GM18508 (cell line): ENCODE results near the gene INCENP.

ENCODE experiments used
- ATAC-seq: cut with Tn5 transposase; IDR thresholded peaks from one replicate; pipeline ENCODE4 v1.9.1; 2021; ENCODE audit warnings: moderate number of reproducible peaks; ENCODE audit not compliant: insufficient read depth, unreplicated experiment

INCENP gene

DNA sequence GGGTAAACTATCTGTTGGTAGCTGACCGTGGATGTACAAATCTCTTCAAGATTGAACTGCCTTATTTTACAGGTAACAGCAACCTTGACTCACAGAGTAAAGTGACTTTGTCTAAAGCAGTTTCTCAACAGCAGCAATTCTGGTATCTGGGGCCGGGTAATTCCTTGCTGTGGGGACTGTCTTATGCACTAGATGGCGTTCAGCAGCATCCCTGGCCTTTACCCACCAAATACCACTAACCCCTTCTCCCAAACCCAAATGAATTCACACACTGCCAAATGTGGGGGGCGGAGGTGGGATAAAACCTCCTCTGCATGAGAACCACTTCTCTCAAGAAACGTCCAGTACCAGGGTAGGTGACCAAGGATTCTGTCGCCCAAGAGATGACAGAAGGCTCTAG, 1.7 kb upstream of the INCENP start:
- no peak for ATAC-seq

DNA sequence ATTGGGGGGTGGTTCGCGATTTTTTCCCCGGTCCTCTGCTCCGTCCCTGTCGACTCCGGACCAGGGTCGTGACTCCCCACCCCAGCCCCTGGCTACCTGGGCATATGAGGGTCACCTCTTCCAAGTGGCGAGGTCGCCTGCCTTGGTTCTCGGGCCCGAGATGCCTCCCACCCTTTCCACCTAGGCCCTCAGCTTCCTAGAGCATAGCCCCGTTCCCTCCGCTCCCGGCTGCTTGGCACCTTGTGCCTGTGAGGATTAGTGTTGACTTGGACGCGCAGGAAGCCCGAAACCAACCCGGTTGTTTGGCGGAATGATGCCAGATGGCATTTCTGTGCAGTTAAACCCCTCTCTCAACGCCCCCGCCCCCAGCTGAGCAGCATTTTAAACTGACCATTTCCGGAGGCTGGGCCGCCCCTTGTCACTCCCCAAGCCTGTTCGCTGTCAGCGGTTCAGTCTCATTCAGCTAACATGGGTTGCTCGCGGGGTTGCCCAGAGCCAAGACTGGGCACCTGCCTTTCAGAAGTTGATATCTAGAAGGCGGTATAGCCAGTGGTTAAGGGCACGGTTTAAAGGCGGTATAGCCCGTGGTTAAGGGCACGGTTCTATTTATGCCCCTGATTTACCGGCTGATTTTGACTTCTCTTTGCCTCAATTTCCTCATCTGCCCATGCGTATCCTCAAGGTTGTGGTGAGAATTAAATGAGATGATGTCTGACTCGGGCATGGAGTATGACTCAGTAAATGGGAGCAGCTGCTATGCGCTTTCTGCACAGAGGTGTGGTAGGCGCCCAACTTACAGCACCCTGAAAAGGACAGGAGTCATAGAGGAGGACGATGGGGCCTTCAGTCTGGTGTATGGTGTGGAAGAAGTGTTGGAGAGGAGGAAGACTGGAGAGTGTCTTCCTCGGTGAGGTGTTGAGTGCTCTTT, 639 bp downstream of the INCENP start:
- ATAC-seq: no peak

DNA sequence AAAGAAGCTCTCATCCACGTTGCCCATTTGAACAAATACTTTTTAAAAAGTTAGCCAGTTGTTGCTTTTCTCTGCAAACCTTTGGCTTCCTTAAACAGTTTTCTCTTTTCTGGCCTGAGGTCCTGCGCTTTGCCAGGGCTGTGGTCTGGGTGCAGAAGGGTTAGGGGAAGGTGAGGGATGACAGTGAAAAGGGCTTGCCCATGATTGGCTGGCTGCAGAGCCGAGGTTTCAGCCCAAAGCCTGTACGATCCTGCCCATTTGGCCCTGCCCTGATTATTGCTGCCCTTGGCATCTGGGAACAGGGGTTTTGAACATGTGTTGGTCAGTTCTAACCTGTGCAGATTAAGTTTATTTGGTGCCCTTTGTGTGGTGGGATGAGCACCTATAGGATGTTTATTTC, 1.5 kb downstream of the INCENP start:
- ATAC-seq: no peak

DNA sequence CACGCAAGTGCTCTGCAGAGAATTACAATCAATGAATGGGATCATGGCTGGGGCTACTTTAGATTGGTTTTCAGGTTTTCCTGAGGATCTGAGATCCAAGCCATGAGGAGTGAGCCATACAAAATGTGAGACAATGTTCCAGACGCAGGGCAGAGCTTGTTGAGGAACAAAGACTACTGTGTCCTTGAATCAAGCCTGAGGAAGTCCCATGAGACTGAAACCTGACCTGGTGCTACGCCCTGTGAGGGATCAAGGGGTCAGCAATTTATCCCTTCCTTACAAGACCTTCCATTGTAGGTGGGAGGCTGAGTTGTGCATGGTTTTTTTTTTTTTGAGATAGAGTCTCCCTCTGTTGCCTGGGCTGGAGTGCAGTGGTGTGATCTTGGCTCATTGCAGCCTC, 2.1 kb downstream of the INCENP start:
- no peak for ATAC-seq

DNA sequence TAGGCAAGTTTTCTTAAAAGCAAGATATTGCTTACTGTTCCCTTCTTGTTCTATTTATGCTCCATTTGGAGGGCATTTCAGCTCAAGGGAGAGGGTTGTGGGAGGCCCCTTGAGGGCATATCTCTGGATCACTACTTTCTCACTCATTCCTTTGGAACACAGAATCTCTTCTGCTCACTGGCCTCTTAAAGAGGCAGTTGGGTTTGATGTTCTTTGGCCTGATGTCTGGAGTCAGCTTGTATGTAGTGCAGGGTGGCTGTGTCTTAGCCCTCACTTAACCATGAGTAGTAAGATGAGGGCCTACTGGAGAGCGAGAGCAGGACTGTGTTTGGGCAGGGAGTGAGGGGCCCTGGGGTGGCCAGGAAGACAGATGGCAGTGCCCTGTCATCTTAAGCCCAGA, 3.6 kb downstream of the INCENP start:
- no peak for ATAC-seq

DNA sequence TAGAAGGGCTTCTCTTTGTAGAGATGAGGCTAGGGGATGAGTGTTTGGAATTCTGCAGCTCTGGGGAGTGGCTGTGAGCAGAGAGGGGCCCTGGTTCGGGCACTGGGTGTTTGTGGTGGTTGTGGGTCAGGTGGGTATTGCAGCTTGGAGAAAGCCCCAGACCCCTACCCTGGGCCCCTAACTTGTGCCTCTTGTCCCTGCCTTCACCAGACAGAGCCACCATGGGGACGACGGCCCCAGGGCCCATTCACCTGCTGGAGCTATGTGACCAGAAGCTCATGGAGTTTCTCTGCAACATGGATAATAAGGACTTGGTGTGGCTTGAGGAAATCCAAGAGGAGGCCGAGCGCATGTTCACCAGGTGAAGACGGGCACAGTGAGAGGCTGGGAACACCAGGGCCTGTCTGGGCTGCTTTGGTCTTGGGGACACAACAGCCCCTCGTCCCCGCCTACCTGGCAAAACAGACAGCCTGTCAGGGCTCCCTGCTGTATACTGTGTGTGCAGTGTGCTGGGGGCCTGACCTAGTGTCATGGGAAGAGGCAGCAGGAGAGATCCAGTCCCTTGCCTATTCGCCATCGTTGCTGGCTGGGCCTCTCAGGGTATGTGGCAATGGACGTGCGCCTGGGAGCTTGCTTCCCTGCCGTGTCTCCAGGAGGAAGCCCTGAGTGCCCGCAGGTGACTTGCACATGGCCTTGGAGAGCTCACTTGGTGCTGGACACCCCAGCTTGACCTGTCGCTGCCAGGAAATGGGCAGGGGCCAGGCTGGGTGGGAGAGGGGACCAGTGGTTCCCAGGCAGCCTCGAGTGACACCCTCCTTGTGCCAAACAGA, 4.3 kb downstream of the INCENP start:
- no peak for ATAC-seq

DNA sequence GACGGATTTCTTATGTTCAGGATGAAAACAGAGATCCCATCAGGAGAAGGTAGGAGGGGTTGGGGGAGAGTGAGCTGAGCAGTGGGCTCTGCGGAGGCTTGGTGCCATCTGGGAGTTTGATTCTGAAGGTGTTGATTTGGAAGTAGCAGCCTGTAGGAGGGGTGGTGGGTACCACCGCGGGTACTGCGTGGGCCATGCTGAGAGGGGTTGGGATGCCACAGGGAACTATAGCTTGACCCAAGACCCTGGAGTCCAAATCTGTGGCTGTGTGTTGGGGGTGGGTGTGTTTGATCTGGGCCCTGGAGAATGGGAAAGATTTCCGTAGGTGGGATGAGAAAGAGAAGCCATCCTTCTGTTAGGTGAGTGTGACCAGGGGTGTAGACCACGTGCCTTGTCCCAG, 5.0 kb downstream of the INCENP start:
- ATAC-seq: no peak

DNA sequence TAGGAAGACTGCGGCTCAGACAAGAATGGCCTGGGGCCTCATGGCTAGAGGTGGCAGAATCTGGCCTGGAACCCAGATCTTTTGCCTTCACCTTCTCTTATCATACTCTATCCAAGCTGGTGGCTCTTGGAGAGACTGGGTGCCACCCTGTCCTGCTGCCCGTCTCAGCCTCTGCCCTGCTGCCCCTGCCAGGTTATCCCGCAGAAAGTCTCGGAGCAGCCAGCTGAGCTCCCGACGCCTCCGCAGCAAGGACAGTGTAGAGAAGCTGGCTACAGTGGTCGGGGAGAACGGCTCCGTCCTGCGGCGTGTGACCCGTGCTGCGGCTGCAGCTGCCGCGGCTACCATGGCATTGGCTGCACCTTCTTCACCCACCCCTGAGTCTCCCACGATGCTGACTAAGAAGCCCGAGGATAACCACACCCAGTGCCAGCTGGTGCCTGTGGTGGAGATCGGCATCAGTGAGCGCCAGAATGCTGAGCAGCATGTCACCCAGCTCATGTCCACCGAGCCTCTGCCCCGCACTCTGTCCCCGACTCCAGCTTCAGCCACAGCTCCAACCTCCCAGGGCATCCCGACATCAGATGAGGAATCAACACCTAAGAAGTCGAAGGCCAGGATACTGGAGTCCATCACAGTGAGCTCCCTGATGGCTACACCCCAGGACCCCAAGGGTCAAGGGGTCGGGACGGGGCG, 5.9 kb downstream of the INCENP start:
- ATAC-seq: no peak

DNA sequence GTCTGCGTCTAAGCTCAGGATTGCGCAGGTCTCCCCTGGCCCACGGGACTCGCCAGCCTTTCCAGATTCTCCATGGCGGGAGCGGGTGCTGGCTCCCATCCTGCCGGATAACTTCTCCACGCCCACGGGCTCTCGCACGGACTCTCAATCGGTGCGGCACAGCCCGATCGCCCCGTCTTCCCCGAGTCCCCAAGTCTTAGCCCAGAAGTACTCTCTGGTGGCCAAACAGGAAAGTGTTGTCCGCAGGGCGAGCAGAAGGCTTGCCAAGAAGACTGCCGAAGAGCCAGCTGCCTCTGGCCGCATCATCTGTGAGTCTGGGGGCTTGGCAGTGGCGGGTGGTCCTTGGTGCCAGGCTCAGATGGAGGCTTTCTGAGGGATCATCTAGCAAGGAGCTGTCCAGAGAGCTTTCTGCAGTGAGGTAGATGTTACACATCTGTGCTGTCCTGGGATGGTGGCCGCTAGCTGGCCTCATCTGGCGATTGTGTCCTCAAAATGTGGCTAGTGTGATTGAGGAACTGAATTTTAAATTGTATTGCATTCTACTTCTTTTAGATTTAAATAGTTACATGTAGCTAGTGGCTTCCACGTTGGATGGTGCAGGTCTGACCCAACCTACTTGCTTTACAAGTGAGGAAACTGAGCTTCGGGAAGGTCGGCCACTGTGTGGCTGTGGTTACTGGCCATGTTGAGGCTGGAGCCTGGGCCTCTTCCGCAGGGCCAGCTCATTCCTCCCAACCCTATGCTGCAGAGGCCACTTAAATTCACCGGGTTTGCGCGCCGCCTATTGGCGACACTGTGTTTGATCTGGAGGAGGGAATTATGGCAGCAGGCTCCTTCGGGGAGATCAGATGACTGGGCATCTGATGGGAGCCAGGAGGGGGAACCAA, 6.7 kb downstream of the INCENP start:
- ATAC-seq: no peak

DNA sequence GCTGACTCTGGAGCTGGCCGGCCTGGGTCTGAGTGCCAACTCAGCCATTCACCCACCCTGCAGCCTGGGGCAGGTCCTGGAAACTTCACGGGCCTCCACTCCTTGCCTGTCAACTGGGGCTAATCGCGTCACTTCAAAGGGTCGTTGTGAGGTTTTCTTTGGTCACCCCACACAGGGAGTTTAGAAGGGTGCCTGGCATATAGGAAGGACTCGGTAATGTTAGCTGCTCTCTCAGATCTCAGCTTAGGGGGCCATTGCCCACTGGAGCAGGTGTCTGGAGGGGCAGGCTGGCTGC, 7.3 kb downstream of the INCENP start:
- no peak for ATAC-seq

DNA sequence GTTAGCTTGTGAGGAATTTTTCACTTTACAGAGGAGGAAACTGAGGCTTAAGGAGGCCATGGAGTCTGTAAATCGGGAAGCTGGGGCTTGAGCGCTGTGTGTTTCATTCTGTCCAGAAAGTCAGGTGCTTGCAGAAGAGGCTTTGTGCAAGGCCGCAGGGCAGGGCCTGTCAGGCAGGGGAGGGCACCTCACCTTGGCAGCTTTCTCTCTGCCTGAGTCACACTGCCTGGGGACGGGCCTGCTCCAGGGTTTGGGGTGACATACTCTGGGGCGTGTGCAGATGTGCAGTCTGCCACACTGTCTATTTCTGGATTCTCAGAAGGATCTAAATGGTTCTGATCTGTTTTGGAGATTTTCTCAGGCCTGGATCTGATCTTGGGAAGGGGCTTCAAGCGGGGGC, 8.4 kb downstream of the INCENP start:
- no peak for ATAC-seq

DNA sequence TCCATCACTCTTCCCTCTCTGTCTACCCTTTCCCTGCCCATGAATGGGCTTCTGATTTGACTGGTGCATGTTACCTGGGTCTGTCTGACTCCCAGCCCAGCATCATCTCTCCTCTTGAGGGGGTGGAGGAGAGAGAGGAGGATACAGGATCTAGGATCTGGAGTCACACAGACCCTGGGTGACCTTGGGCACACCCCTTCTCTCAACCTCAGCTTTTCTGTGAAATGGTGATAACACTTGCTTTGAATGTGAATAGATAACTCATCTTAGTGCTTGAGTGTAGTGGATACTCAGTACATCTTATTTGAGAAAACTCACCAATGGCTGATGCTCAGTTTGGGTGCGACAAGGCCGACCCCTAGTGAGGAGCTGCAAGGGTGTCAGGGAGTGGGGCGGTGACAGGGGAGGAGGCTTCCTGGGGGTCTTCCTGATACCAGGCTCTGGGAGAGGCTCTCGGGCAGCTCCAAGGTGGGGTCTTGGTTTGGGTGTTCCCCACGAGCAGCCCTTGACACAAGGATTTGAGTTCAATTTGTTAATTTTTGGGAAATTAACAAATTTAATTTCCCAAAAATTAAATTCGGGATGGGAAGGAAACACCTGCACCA, 9.0 kb downstream of the INCENP start:
- no peak for ATAC-seq

DNA sequence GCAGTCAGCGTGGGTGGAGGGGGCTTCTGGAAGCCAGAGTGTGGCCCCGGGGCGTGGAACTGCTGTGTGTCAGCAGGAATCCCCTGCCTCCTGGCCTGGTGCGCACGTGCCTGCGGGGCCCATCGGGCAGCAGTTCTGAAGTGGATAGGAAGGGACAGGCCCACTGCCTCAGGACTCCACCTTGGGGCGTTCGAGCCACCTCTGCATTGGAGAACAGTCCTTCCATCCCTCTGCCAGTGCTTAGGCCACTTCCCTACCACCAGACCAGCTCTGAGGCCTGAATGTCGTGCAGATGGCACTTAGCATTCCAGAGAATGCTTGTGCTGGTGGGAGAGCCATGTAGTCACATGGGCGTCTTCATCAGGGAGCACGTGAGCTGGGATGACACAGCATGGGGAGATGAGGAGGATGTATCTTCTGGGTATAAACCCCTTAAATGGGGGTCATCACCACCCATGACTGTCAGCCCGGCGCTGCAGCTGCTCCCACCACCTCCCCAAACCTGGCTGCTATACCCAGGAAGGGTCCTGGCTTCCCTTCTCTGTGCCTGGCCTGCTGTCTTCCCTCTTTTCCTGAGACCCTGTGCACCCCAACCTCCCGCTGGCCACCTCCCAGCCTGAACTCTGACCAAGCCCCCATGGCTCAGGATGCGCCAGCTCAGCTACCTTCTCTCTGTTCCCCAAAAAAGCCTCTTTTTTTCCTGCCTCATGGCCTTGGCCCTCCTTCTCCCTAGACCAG, 9.7 kb downstream of the INCENP start:
- ATAC-seq: no peak

DNA sequence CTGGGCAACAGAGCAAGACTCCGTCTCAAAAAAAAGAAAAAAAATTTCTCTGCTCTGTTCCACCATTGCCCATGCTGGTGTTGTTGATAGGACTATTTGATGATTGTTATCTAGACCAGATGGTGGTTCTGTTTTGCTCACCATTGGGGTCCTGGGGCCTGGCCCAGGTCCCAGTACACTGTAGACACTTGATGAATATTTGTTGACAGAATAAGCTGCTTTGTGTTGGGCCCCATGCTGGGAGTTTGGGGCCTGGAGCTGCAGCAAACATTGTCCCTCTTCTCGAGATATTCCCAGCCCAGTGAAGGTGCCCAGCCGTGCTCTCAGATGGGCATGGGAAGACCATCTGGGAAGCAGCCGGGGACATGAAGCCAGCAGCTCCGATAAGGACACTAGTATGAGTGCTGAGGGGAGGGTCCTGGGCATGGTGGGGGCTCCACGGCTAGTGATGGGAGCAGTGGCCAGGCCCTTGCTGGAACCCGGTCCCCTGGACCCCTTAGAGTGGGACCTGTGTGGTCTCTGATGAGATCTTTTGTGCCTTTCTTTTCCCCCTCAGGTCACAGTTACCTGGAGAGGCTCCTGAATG, 13.6 kb downstream of the INCENP start:
- no peak for ATAC-seq

DNA sequence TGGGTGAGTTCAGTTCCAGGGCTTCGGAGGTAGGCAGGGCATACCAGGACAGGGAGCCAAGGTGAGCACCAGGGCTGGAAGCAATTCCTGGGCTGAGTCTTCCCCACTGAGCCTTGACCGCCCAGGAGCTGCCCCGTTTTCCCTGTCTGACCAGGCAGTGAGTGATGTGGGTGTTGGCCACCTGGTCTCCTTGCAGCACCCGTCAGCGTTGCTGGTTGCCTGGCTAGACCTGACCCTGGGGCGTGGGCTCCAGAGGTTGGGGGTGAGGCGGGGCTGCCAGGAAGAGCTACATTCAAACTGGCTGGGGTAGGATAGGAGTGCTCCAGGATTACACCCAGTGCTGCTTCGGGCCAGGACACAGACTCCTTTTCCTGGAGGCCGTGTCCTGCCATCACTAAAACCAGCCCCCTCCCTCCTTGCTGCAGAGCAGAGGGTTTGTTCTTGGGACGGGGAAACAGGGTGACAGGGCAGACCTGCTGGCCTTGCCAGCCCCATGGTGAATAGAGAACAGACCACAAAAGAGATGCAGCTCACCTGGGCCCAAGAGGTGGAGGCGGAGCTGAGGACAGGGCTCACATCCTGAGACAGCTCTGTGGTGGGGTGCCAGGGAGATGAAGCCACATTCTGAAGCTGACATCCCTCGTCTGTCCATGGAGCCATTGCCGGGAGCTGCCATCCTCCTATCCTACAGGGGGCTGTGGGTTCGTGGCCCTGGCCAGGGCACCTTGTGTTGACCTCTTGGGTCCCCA, 14.2 kb downstream of the INCENP start:
- ATAC-seq: no peak

DNA sequence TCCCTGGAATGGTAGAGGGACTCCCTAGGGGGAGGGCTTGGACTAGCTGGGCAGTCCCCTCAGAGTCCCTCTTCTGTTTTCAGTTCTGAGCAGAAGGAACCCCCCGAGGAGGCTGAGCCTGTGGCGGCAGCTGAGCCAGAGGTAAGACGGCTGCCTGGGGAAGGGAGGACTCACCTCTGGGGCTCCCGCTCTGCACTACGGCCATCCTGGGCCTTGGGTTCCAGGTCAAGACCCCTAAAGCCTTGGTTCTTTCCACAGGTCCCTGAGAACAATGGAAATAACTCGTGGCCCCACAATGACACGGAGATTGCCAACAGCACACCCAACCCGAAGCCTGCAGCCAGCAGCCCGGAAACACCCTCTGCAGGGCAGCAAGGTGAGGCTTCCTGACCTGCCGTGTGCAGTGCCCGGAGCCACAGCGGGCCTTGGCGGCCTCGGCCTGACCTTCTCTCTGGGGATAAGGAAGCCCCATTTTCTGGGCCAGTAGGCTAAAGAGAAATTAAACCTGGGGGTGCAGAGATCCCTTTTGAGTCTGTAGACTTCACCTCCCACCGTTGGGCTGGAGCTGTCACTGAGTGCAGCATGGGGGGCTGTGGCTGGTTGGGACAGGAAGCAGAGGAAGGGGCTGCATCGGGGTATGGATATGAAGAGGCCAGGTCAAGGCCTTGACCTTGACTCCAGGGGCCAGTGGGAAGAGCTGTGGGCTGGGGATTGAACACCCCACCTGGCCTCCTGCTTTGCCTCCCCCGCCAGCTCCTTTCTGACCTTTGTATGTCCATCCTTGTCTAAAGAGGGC, 15.0 kb downstream of the INCENP start:
- no peak for ATAC-seq
